Heart right ventricle (tissue), 16 donors: Measurements from ENCODE around the gene RNF215. TPM values are rescaled to one million over a fixed set of nuclear protein-coding genes. Genes with fewer than 3 reads are reported as not detected.

Experiments
- ATAC-seq, 8 donors: fragments of 200-7000 bp; cut with Tn5 transposase; one replicate each; pipeline ENCODE4 v1.9.1; 2020; ENCODE audit warnings: mild to moderate bottlenecking in 8 of 8, moderate library complexity in 8 of 8, moderate number of reproducible peaks in 1 of 8
- DNase-seq, 2 donors: peaks; one replicate each; pipeline ENCODE4 v3.0.0-alpha.2; 2020
- H3K27ac ChIP-seq, 10 donors: fragments of 200-600 bp; sonication (generic) in 2 of 10; one replicate each; pipeline versions ENCODE4 v1.5.0 to v1.8.0; 2020 to 2022; ENCODE audit warnings: mild to moderate bottlenecking in 3 of 10
- H3K27me3 ChIP-seq, 7 donors: fragments of 200-600 bp; one replicate each; pipeline ENCODE4 v1.8.0; 2021 to 2022; ENCODE audit warnings: mild to moderate bottlenecking in 2 of 7
- H3K36me3 ChIP-seq, 9 donors: fragments of 200-600 bp; sonication (generic) in 1 of 9; one replicate each; pipeline versions ENCODE4 v1.5.0 to v1.8.0; 2020 to 2022; ENCODE audit warnings: mild to moderate bottlenecking in 2 of 9
- H3K4me1 ChIP-seq, 9 donors: fragments of 200-600 bp; sonication (generic) in 1 of 9; one replicate each; pipeline versions ENCODE4 v1.5.0 to v1.8.0; 2020 to 2022; ENCODE audit warnings: mild to moderate bottlenecking in 4 of 9
- H3K4me3 ChIP-seq, 10 donors: fragments of 200-600 bp; sonication (generic) in 2 of 10; one replicate each; pipeline versions ENCODE4 v1.5.0 to v1.8.0; 2020 to 2022; ENCODE audit warnings: mild to moderate bottlenecking in 7 of 10, moderate library complexity in 2 of 10
- H3K9me3 ChIP-seq, 11 donors: fragments of 200-600 bp in 10 of 11; sonication (generic) in 2 of 11; one replicate each; pipeline versions ENCODE4 v1.5.0 to v1.8.0; 2013 to 2022; ENCODE audit warnings: mild to moderate bottlenecking in 2 of 11, control low read depth in 1 of 11, moderate library complexity in 1 of 11
- CTCF ChIP-seq, 9 donors: fragments of 200-600 bp; sonication (generic) in 2 of 9; IDR thresholded peaks; one replicate each; pipeline versions ENCODE4 v1.5.0 to v1.8.0; 2021 to 2022; ENCODE audit warnings: antibody characterized with exemption in 9 of 9, mild to moderate bottlenecking in 5 of 9, moderate library complexity in 1 of 9
- WGBS, 2 donors: extraction: QIAGEN DNeasy Blood & Tissue Kit; methylation state at CpG; one replicate each; pipeline ENCODE4 v1.1.7; 2013; ENCODE audit warnings: inconsistent platforms in 1 of 2; 5-methylcytosine and 5-hydroxymethylcytosine counted together
- intact Hi-C, 10 donors: fragments of 100-400 bp; cut with DNase I; formaldehyde crosslinking; loops; one replicate each; pipeline versions ENCODE4 v1.11.1 to v1.14.2; 2022
- polyA plus RNA-seq, 2 donors: library from polyadenylated mRNA; stranded (reverse); fragments of 200-250 nt; gene quantifications; one replicate each; pipeline ENCODE4 v1.2.3, GENCODE V29; 2013
- total RNA-seq, 10 donors: library from RNA; stranded (reverse); fragmentation: NEBNext Ultra II Directional in 3 of 10; extraction: Animal tissue kit (Norgen Biotek cat#: 25700) in 3 of 10; gene quantifications; one replicate each; pipeline versions ENCODE4 v1.2.1 to v1.2.4, GENCODE V29; 2021 to 2023
- donor health status: Arrhythmogenic right ventricular cardiomyopathy.
- donor health status: ischemic (EF 13 %, LVEDD 7.1; RV severe dilation, severe dysfunction).
- donor health status: healthy with polysubstance abuse.
- donor health status: DM: no; HTN: yes; CAD: no.
- donor health status: DM: no; HTN: no; CAD: no.
- donor health status: ischemic (EF 25% LVEDD 6.9; RV normal size, moderate dysfunction).
- donor health status: ischemic (EF 25% LVEDD 5.7; RV mildly dilated, moderate dysfunction).
- donor health status: healthy.
- donor health status: DM: yes; HTN: yes; CAD: no.
- donor health status: Ischemic cardiomyopathy.
- donor health status: ischemic (EF 35%, LVEDD 5.7; RV mildly dilated, moderate dysfunction).
- donor health status: nonischemic (EF 11% LVEDD 7.7; RV severe dilation, severe dysfunction).
- donor health status: DM: yes; HTN: yes; CAD: no.
- donor health status: PGD.
- donor health status: ischemic (EF 29% LVEDD 5.4; RV normal size, mild dysfunction).
- donor health status: nonischemic (EF 23%, LVEDD 6.1; RV moderate dilation, normal function).

RNF215 gene
- total and polyA plus RNA-seq, 12 donors: 3.4 to 10.5 (median 6.0) TPM

GRCh38 chr22:30422481-30423300 lies 35.5 kb upstream of the RNF215 start:
- no peaks in the 10 kb centered on the region for H3K27me3 ChIP-seq
- H3K4me1 ChIP-seq: peaks cover 7 to 67% (median 41%) of the 10 kb centered on the region in 9 donors
- WGBS, 2 donors: 35 to 38% methylated on average over 18 of the region's 18 CpGs
- peaks cover 0 to 3% (median 0%) of the 10 kb centered on the region in 11 donors for H3K9me3 ChIP-seq
- no peak for TF ChIP-seq CTCF (IDR thresholded peaks at IDR 0.05)
- H3K36me3 ChIP-seq: peaks cover 0 to 46% (median 10%) of the 10 kb centered on the region in 9 donors
- H3K27ac ChIP-seq: peak overlapping the region; percentile 84 to 98 (median 96)
- ATAC-seq: peak in 6 of 8 donors; percentile 4 to 61 (median 15)
- peak; percentile 28 to 31 for DNase-seq
- H3K4me3 ChIP-seq: peak overlapping the region; percentile 61 to 88 (median 74)
- intact Hi-C loops: no loop called here

GRCh38 chr22:30421695-30422480 lies 34.7 kb upstream of the RNF215 start:
- ATAC-seq (no peak), DNase-seq (no peak)
- Histone ChIP-seq H3K4me3 (peak overlapping the region in 5 of 10 donors; percentile 61 to 88 (median 74)), H3K36me3 (peaks cover 0 to 49% (median 10%) of the 10 kb centered on the region in 9 donors), H3K27ac (peak overlapping the region in 8 of 10 donors; percentile 90 to 98 (median 96)), H3K9me3 (no peaks in the 10 kb centered on the region), H3K27me3 (no peaks in the 10 kb centered on the region), H3K4me1 (peaks cover 7 to 65% (median 41%) of the 10 kb centered on the region in 9 donors)
- intact Hi-C loops: no loop called here
- TF ChIP-seq CTCF (IDR thresholded peaks at IDR 0.05): no peak
- 65 to 72% methylated on average over 8 of the region's 8 CpGs for WGBS, 2 donors

- no peak for TF ChIP-seq CTCF (IDR thresholded peaks at IDR 0.05)
- H3K27me3 ChIP-seq: no peaks in the 10 kb centered on the region
- H3K36me3 ChIP-seq: peaks cover 0 to 62% (median 21%) of the 10 kb centered on the region in 9 donors
- H3K4me3 ChIP-seq: no peak overlapping the region
- DNase-seq (no peak), ATAC-seq (no peak)
- intact Hi-C loops: no loop called here
- H3K27ac ChIP-seq: peak overlapping the region in 1 of 10 donors; percentile 97
- peaks cover 7 to 51% (median 30%) of the 10 kb centered on the region in 9 donors for H3K4me1 ChIP-seq
- H3K9me3 ChIP-seq: no peaks in the 10 kb centered on the region
- WGBS, 2 donors: 81% methylated on average over 6 of the region's 6 CpGs
Measured at GRCh38 chr22:30420347-30421125, 33.3 kb upstream of the RNF215 start.

GRCh38 chr22:30416837-30417236 lies 29.6 kb upstream of the RNF215 start:
- no peak overlapping the region for H3K27ac ChIP-seq
- intact Hi-C loops: no loop called here
- 63 to 71% methylated on average over 1 of the region's 1 CpG for WGBS, 2 donors
- H3K27me3 ChIP-seq: no peaks in the 10 kb centered on the region
- H3K9me3 ChIP-seq: no peaks in the 10 kb centered on the region
- no peak for TF ChIP-seq CTCF (IDR thresholded peaks at IDR 0.05)
- DNase-seq (no peak), ATAC-seq (no peak)
- H3K4me1 ChIP-seq: peaks cover 0 to 21% (median 4%) of the 10 kb centered on the region in 9 donors
- H3K36me3 ChIP-seq: peaks cover 0 to 87% (median 22%) of the 10 kb centered on the region in 9 donors
- no peak overlapping the region for H3K4me3 ChIP-seq
